HepG2 (cell line): ENCODE results near the gene ERRFI1. TPM values are rescaled to one million over a fixed set of nuclear protein-coding genes. Genes with fewer than 3 reads are reported as not detected.
A peak's percentile ranks its signal among the peaks of the same experiment; 100 is the strongest.

ENCODE experiments used
- ATF7 ChIP-seq, 2 experiments: fragments of 450-650 bp in 1 of 2; sonication (generic) in 1 of 2; formaldehyde crosslinking in 1 of 2; IDR thresholded peaks; 2 replicates each; pipeline versions ENCODE4 v1.4.0 to v1.6.1; 2016 to 2020; ENCODE audit warnings: antibody characterized with exemption in 1 of 2, mild to moderate bottlenecking in 1 of 2, missing genetic modification reagents in 1 of 2
- CAMTA2 ChIP-seq: sonication (generic); formaldehyde crosslinking; IDR thresholded peaks from 2 replicates; pipeline ENCODE4 v1.4.0; 2020; ENCODE audit warnings: mild to moderate bottlenecking, missing genetic modification reagents, borderline replicate concordance
- CREM ChIP-seq, 2 experiments: sonication (generic) in 1 of 2; formaldehyde crosslinking in 1 of 2; IDR thresholded peaks; 2 replicates each; pipeline versions ENCODE4 v1.4.0 to v1.6.1; 2016 to 2020; ENCODE audit warnings: antibody characterized with exemption in 1 of 2, mild to moderate bottlenecking in 1 of 2, missing genetic modification reagents in 1 of 2
- MTA1 ChIP-seq: sonication (generic); formaldehyde crosslinking; IDR thresholded peaks from 2 replicates; pipeline ENCODE4 v1.4.0; 2020; ENCODE audit warnings: missing genetic modification reagents, mild to moderate bottlenecking, borderline replicate concordance
- MTF2 ChIP-seq: sonication (generic); formaldehyde crosslinking; IDR thresholded peaks from 2 replicates; pipeline ENCODE4 v1.5.0; 2020; ENCODE audit warnings: missing genetic modification reagents, borderline replicate concordance
- RBM39 ChIP-seq: fragments of 200-400 bp; formaldehyde crosslinking; IDR thresholded peaks from one replicate; pipeline ENCODE4 v1.6.1; 2018; ENCODE audit warnings: antibody characterized with exemption, mild to moderate bottlenecking, low read depth, low read length; ENCODE audit not compliant: poor library complexity, severe bottlenecking
- RXRB ChIP-seq: IDR thresholded peaks from 2 replicates; pipeline ENCODE4 v1.6.1; 2016; ENCODE audit warnings: borderline replicate concordance, missing genetic modification reagents, missing compliant biosample characterization
- SRSF9 ChIP-seq: fragments of 200-400 bp; formaldehyde crosslinking; IDR thresholded peaks from 2 replicates; pipeline ENCODE4 v1.6.1; 2018; ENCODE audit warnings: borderline replicate concordance, mild to moderate bottlenecking, low read depth, low read length; ENCODE audit not compliant: insufficient read depth, poor library complexity, severe bottlenecking
- STAT6 ChIP-seq: sonication (generic); formaldehyde crosslinking; IDR thresholded peaks from 2 replicates; pipeline ENCODE4 v1.4.0; 2020; ENCODE audit warnings: missing genetic modification reagents, mild to moderate bottlenecking, borderline replicate concordance
- ZBTB44 ChIP-seq: sonication (generic); formaldehyde crosslinking; IDR thresholded peaks from 2 replicates; pipeline ENCODE4 v1.4.0; 2020; ENCODE audit warnings: missing genetic modification reagents
- ZNF550 ChIP-seq: sonication (generic); formaldehyde crosslinking; IDR thresholded peaks from 2 replicates; pipeline ENCODE4 v1.4.0; 2020; ENCODE audit warnings: mild to moderate bottlenecking, missing genetic modification reagents, borderline replicate concordance
- ZSCAN29 ChIP-seq: sonication (generic); formaldehyde crosslinking; conservative IDR thresholded peaks from 2 replicates; pipeline ENCODE4 v1.4.0; 2020; ENCODE audit warnings: mild to moderate bottlenecking, missing genetic modification reagents
- polyA plus RNA-seq, 8 experiments: library from polyadenylated mRNA; depleted of rRNA in 3 of 8; stranded (reverse) in 7 of 8; unstranded in 1 of 8; fragments of >200 nt; fragmentation: Illumina TruSeq in 4 of 8; extraction: Trizol in 4 of 8; gene quantifications; 2 replicates each; pipeline versions ENCODE4 v1.2.1 to v1.2.3, GENCODE V29; 2011 to 2016; ENCODE audit warnings: low read depth in 4 of 8, missing spikeins in 1 of 8, mixed read lengths in 1 of 8; ENCODE audit not compliant: insufficient read depth in 1 of 8
- total RNA-seq, 5 experiments: library from RNA; depleted of rRNA; stranded (reverse); fragments of >200 nt; fragmentation: Illumina TruSeq; extraction: Trizol; gene quantifications; 2 replicates each; pipeline ENCODE4 v1.2.3, GENCODE V29; 2016; ENCODE audit warnings: low read depth in 1 of 5
- TF ChIP-seq, protein P1 (sequence below): sonication (generic); formaldehyde crosslinking; IDR thresholded peaks from 2 replicates; pipeline ENCODE4 v1.5.1; 2020; ENCODE audit warnings: missing genetic modification reagents, mild to moderate bottlenecking, borderline replicate concordance
- TF ChIP-seq, protein P2 (sequence below): sonication (generic); formaldehyde crosslinking; IDR thresholded peaks from 2 replicates; pipeline ENCODE4 v1.8.0; 2022; ENCODE audit warnings: missing genetic modification reagents, mild to moderate bottlenecking, moderate library complexity, borderline replicate concordance
- TF ChIP-seq, protein P3 (sequence below): sonication (generic); formaldehyde crosslinking; IDR thresholded peaks from 2 replicates; pipeline ENCODE4 v1.8.0; 2022; ENCODE audit warnings: missing genetic modification reagents, mild to moderate bottlenecking, inconsistent platforms, borderline replicate concordance

ERRFI1 gene
- total and polyA plus RNA-seq, 2 of the 13 experiments (the other 11 are each of a cell fraction or from before 2014, with no cell fraction given), result 84.4 to 753 TPM

GRCh38 chr1:8026976-8027747, 1.1 kb upstream of the ERRFI1 start (continued):
- TF ChIP-seq, protein P1, sequence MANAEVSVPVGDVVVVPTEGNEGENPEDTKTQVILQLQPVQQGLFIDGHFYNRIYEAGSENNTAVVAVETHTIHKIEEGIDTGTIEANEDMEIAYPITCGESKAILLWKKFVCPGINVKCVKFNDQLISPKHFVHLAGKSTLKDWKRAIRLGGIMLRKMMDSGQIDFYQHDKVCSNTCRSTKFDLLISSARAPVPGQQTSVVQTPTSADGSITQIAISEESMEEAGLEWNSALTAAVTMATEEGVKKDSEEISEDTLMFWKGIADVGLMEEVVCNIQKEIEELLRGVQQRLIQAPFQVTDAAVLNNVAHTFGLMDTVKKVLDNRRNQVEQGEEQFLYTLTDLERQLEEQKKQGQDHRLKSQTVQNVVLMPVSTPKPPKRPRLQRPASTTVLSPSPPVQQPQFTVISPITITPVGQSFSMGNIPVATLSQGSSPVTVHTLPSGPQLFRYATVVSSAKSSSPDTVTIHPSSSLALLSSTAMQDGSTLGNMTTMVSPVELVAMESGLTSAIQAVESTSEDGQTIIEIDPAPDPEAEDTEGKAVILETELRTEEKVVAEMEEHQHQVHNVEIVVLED (CRISPR knock-in tag), result no peak; the same call in 1 of the 2 replicates
- TF ChIP-seq MTA1 (peak; percentile 89), RBM39 (no peak), ATF7 (IDR thresholded peaks at IDR 0.05) (peak; percentile 26; the same call in 1 of the 2 replicates), ATF7 (CRISPR knock-in tag; IDR thresholded peaks at IDR 0.05) (no peak; the same call in 1 of the 2 replicates), RXRB (CRISPR knock-in tag) (peak; percentile 97), ZNF550 (CRISPR knock-in tag) (no peak), CREM (IDR thresholded peaks at IDR 0.05) (peak; percentile 92), CREM (CRISPR knock-in tag; IDR thresholded peaks at IDR 0.05) (no peak), MTF2 (no peak), ZBTB44 (CRISPR knock-in tag) (no peak), SRSF9 (no peak), ZSCAN29 (CRISPR knock-in tag) (0 out of 2 replicates have a peak, but pooled peaks have one; percentile 31), STAT6 (0 out of 2 replicates have a peak, but pooled peaks have one; percentile 63), CAMTA2 (CRISPR knock-in tag) (no peak)
- TF ChIP-seq, protein P2, sequence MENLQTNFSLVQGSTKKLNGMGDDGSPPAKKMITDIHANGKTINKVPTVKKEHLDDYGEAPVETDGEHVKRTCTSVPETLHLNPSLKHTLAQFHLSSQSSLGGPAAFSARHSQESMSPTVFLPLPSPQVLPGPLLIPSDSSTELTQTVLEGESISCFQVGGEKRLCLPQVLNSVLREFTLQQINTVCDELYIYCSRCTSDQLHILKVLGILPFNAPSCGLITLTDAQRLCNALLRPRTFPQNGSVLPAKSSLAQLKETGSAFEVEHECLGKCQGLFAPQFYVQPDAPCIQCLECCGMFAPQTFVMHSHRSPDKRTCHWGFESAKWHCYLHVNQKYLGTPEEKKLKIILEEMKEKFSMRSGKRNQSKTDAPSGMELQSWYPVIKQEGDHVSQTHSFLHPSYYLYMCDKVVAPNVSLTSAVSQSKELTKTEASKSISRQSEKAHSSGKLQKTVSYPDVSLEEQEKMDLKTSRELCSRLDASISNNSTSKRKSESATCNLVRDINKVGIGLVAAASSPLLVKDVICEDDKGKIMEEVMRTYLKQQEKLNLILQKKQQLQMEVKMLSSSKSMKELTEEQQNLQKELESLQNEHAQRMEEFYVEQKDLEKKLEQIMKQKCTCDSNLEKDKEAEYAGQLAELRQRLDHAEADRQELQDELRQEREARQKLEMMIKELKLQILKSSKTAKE, result peak; percentile 94
- TF ChIP-seq, protein P3, sequence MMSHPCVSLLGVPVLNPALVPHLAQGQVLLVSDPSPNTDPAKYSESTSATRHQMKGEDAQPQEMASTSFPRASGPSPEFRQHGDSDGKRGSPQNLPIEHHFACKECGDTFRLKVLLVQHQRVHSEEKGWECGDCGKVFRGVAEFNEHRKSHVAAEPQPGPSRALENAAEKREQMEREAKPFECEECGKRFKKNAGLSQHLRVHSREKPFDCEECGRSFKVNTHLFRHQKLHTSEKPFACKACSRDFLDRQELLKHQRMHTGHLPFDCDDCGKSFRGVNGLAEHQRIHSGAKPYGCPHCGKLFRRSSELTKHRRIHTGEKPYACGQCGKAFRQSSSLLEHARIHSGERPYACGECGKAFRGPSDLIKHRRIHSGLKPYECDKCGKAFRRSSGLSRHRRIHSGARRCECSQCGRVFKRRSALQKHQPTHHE (CRISPR knock-in tag), result peak; percentile 34; the same call in 1 of the 2 replicates
